Activated T-cell treated with anti-CD3 and anti-CD28 coated beads for 1 hour (primary cell): Measurements from ENCODE around the gene ZNF384.

Source experiments
- DNase-seq: peaks from one replicate; pipeline ENCODE4 v3.0.0-alpha.2; 2020; ENCODE audit warnings: low read depth

Gene ZNF384

DNA sequence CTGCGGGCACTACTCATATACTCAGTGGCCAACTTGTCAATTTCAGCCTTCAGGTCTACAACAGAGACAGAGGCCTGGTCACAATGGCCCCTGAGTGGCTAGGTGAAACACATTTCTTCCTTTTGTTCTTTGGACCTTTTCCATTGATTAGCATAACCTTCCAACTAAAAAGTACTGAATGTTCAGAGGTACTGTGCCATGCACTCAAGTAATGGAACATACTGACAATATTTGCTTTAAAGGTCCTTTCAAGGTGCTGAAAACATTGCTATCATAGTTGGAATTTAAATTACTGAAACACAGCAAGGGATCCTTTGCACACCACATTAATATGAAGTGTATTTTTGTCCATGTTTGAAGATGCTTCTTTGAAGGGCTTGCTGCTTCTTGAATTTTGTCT, 35.8 kb downstream of the ZNF384 start:
- DNase-seq = no peak

DNA sequence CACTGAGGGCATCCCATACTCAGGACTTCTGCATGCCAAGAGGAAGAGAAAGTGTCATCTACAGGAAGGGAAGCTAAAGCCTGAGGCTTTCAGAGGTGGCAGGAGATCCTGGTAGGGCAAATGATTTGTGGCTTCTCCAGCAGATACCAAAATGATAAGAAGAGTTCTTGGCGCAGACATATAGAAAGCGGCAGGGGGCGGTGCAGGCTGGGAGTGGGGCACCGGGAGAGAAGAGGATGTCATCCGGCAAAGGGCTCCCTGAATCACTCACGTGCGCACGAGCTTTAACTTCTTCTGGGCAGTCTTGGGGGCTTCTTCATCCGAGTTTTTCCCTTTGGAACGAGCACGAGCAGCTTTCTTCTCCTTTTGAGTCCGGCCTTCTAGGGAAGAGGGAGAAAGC, 36.8 kb downstream of the ZNF384 start:
- no peak for DNase-seq

DNA sequence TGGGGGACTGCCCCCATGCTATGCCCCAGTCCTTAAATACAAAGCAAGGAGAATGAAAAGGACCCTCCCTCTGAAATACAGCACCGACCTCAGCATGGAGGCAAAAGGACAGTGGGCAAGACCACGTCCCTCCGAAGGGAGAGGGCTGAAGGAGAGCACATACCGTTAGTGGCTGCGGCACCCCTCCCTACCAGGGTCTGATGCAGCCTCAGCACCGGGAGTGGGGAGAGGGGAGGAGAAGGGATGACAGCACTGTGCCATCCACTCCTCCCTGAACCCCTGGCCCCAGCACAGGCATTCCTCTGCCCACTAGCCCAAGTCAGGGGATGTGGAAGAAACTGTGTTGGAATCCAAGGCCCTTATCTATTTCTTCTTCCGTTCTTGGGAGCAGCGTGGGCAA, 38.3 kb downstream of the ZNF384 start:
- DNase-seq = no peak

DNA sequence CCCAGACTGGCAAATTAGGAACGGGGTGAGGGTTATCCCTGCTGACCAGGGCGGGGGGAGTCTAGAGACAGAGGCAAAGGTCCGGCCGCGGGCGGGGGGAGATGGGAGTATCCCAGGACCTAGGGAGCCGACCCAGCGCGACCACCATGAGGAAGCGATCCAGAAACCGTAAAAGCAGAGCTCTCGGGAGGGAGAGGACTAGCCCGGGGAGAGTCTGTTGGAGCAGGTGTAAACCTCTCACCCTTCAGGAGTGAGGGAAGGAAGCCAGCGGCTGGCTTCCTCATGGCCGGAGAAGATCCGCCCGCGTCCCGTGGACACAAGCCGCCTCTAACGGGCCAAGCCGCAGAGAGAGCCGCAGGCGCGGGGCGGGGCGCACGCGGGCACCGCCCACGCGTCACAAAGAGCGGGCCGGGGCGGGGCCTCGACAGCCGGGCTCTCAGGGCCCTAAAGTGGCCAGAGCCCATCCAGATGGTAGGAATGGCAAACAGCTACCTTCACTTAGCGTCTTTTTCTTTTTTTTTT, 42.0 kb downstream of the ZNF384 start, which contains the start of gene ACRBP:
ACRBP (minus strand) TSS at position 350 of the 522 bp plus-strand sequence; CDS start at position 284, 66 bp downstream.
- DNase-seq = no peak

DNA sequence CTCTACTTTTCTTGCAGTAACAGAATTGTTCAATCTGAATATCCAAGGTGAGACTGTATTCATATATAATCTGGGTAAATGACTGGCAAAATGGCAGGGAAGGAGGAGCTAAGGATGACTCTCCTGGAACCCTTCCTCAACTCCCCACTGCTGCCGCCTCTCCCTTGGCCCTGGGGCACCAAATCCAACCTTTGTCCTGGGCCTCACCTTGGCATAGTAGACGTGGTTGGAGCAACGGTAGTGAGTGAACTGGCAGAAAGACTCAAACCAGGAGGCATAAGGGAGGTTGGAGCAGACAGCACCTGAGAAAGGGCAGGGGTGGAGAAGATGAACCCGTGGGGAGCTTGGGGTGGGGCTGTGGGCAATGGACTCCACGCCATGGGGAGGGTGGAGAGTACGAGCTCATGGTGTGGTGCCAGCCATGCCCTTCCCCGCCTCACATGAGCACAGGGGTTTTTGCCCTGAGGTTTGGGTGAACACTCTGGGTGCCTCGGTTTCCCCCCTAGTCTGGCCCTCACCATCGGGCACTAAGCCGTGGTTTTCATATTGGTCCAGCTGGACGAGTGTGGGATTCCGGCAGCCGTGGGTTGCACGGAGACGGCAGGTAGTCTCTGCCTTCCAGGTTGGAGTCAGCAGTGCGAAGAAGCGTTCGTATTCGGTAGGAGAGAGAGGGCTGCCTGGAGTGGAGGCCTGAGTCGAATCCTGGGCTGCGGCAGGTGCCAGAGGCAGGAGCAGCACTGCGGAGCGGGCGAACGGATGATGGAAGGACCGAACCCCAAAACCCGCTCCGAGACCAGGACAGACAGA, 42.7 kb downstream of the ZNF384 start:
- DNase-seq = no peak

- no peak for DNase-seq
These were observed 44.3 kb downstream of the ZNF384 start for GRCh38 chr12:6644903-6645302.

DNA sequence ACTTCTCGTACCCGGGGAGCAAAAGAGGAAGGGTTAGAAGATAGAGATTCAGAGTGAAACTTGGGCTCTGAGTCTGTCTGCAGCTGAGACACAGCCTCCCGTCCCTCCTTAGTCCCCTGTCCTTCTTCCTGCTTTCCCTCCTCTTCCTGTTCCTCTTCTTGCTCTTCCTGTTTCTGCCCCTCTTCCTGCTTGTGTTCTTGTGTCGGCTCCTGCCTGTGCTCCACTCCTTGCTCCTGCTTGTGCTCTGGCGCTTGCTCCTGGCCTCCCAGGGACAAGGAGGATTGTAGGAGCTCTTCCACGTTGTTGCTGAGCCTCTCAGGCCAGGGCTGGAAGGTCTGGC, 44.9 kb downstream of the ZNF384 start:
- no peak for DNase-seq

GRCh38 chr12:6643569-6644256, 45.5 kb downstream of the ZNF384 start:
- no peak for DNase-seq

DNA sequence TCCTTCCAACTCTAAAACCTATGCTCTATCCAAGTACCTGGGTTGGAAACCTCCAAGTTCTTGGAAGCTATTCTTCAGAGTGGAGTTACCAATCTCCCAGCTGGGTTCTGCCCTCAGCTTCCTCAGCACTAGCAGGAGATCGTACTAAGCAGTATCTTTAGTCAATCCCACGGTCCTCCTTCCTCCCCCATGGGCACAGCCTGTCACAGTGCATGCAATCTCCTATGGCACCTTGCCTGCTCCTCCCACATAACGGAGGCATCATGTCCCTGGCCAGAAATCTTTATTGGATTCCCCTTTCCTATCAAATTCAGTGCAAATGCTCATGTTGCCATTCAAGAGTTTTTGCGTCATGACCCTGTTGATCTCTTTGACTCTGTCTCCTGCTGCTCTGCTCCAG, 48.0 kb downstream of the ZNF384 start:
- DNase-seq = no peak

- no peak for DNase-seq
These were observed 48.7 kb downstream of the ZNF384 start for GRCh38 chr12:6640497-6640896.

- no peak for DNase-seq
These were observed 49.9 kb downstream of the ZNF384 start for GRCh38 chr12:6639151-6639801.

- DNase-seq = no peak
These were observed 50.9 kb downstream of the ZNF384 start for GRCh38 chr12:6638305-6638704.

DNA sequence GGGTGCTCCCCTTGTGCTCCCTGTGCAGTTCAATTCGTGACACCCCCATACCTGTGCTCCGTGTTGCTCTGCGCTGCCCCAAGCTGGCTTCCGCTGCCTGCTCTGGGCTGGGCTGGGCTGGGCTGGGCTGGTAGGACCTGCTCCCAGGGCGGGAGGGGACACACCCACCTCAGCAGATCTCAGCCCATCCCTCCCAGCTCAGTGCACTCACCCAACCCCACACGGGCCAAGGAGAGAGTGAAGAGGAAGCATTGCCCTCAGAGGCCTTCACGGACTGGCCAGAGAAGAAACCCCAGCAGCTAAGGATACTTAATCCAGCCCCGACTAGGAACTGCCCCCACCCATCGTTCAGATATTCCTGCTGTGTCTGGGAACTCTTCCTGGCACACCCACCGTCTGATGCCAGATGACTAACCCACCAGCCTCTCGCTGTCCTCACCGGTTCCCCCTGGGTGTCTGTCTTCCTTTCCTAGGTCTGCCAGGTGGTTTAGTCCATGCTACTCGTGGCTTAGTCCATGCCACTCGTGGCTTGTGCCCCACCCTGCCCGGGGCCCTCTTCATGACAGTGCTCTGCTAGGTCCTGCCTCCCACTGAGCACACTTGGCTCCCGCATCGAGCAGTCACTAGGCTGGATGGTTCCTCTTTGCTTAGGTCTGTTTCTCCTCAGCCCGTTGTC, 53.2 kb downstream of the ZNF384 start, which contains the start of gene LPAR5:
LPAR5 (minus strand) TSS at position 104 of the 676 bp plus-strand sequence. CDS start 14,711 bp downstream, outside the sequence.
- DNase-seq = no peak

GRCh38 chr12:6635375-6635855, 53.8 kb downstream of the ZNF384 start:
- peak; percentile 48 for DNase-seq

- DNase-seq = peak; percentile 48
These were observed 56.9 kb downstream of the ZNF384 start for GRCh38 chr12:6632026-6632983.

GRCh38 chr12:6631549-6631961, 57.6 kb downstream of the ZNF384 start:
- no peak for DNase-seq

GRCh38 chr12:6630736-6631135, 58.4 kb downstream of the ZNF384 start:
- DNase-seq = no peak

DNA sequence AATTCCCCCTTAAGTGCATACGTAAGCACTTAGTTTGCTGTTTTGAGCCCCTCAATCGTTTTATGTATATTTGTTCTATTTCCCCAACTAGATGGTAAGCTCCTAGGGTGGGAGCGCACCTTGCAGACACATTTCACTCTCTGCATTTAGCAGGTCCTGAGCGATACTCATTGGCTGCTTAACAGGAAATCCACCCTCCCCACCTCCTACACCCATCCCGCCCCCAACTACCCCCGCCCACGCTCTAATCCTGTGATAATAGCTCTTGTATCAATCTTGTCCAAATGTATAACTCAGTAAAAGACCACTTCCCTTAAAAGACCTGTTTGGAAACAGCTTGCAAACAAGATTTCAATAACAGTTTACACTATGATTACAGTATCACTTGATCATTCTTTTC, 61.6 kb downstream of the ZNF384 start:
- DNase-seq = no peak

DNA sequence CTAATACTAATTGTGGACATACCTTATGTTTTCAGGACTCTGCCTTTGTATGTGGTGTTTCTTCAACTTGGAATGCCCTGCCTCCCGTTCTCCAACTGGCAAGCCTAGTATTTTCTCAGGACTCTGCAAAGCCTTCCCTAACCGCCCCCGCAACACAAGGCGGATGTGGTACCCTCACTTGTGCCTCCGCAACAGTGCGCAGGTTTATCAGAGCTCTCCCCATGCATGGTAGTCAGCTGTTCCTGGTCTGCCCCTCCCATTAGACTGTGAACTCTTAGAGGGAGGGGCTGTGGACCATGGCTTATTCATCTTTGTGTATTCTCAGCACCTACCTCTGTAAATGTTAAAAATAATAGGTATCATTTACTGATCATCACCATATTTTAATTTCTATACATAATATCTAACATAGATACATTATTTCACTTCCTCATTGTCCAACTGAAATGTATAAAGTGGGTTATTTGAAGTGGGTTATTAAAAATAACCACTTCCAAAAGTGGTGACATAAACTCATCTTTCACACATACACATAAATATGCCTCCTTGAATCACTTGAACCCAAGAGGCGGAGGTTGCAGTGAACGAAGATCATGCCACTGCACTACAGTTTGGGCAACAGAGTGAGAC, 62.4 kb downstream of the ZNF384 start:
- DNase-seq = no peak

DNA sequence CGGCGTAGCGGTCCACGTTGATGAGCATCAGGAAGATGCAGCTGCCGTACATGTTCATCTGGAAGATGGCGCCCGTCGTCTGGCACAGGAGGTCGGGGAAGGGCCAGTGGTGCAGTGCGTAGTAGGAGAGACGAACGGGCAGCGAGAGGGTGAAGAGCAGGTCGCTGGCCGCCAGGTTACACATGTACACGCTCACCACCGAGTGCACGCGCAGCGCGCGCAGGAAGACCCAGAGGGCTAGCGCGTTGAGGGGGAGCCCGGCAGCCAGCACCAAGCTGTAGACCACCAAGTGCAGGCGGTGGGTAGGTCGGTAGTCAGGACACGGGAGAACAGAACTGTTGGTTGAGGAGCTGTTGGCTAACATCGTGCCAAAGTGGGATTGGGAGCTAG, 68.3 kb downstream of the ZNF384 start:
- no peak for DNase-seq
